ENCODE data around the gene RDH13.

The RDH13 gene

DNA sequence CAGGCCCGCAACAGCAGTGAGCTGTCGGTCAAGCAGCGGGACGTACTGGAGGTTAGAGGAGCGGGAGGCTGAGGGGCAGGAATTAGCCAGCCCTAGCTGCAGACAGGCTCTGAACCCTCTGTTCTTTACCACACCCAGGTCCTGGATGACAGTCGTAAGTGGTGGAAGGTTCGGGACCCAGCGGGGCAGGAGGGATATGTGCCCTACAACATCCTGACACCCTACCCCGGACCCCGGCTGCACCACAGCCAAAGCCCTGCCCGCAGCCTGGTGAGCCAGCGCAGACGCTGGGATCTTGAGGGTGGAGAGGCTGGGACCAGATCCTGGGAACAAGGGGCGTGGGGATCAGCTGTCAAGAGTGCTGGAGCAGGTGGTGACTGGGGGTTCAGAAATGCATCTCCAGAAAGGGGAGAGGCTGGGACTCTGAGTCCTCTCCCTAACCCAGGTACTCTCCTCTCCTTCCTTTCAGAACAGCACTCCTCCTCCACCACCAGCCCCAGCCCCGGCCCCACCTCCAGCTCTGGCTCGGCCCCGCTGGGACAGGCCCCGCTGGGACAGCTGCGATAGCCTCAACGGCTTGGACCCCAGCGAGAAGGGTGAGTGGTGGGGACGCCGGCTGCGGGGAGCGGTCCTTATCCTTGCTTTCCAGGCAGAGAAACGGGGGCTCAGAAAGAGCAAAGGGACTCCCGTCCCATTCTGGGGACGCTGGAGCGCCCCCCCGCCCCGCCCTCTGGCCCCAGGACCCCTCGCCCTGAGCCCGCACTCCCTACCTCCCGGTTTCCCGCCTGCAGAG is 23.2 kb upstream of the RDH13 start:
- peaks cover 23% of the 10 kb centered on the region for H3K36me3 Mint-ChIP-seq (ENCODE audit: low read depth)
- H3K27ac Mint-ChIP-seq: no peak overlapping the region
- H3K4me3 Mint-ChIP-seq: no peak overlapping the region
- H3K4me1 Mint-ChIP-seq (ENCODE audit: low read depth): peaks cover 32% of the 10 kb centered on the region
- H3K9me3 Mint-ChIP-seq: no peaks in the 10 kb centered on the region
- H3K27me3 Mint-ChIP-seq: peaks cover 66% of the 10 kb centered on the region

DNA sequence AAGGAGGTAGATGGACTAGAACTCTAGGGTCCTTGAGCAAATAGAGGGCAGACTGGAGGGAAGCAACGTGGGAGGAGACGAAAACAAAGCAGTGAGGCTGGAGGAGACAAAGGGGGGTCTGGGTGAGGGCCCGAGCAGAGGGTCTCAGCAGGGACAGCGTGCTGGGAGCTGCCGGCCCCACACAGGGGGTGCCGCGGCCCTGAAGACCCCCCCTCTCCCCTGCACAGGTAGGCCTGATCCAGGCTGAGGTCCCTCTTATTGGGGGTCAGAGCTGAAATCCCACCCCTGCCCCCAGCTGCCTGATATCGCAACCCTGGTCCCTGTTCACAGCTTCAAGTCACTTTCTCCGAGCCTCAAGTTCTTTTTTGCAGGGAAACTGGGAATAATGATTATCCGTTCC is 21.5 kb upstream of the RDH13 start:
- Mint-ChIP-seq H3K36me3 (ENCODE audit: low read depth) (peaks cover 10% of the 10 kb centered on the region), H3K27ac (no peak overlapping the region), H3K9me3 (no peaks in the 10 kb centered on the region), H3K4me1 (ENCODE audit: low read depth) (peaks cover 41% of the 10 kb centered on the region), H3K4me3 (no peak overlapping the region), H3K27me3 (peaks cover 76% of the 10 kb centered on the region)

DNA sequence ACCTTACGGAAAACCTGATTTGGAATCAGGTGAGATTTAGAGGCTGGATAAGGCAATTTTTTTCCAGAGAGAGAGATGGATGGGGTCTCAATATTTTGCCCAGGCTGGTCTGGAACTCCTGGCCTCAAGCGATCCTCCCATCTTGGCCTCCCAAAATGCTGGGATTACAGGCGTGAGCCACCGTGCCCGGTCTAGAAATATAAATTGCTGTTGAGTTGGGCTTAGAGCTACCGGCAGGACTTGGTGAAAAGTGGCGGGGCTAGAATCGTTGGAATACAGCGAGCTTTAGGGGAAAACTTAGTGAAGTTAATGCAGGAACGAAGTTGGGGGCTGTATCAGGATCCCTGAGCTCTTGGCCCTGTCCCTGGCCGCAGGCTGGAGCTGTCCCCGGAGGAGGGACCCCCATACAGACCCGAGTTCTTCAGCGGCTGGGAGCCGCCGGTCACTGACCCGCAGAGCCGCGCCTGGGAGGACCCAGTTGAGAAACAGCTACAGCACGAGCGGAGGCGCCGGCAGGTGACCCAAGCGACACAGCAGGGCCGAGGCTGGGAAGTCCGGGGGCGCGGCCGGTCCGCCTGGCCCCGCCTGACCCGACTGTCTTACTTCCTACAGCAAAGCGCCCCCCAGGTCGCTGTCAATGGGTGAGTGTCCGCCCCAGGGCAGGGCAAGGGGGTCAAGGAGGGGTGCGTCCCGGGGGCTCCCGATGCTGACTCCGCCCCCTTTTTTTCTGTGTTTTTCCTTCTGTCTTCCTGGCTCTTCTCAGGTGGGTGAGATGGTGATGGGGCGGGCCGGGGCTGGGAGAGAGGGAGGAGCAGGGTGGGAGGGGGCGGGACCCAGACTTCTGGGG is 20.3 kb upstream of the RDH13 start:
- Mint-ChIP-seq H3K4me3 (no peak overlapping the region), H3K27me3 (peaks cover 73% of the 10 kb centered on the region), H3K9me3 (no peaks in the 10 kb centered on the region), H3K27ac (no peak overlapping the region), H3K36me3 (ENCODE audit: low read depth) (peaks cover 3% of the 10 kb centered on the region), H3K4me1 (ENCODE audit: low read depth) (peaks cover 39% of the 10 kb centered on the region)

DNA sequence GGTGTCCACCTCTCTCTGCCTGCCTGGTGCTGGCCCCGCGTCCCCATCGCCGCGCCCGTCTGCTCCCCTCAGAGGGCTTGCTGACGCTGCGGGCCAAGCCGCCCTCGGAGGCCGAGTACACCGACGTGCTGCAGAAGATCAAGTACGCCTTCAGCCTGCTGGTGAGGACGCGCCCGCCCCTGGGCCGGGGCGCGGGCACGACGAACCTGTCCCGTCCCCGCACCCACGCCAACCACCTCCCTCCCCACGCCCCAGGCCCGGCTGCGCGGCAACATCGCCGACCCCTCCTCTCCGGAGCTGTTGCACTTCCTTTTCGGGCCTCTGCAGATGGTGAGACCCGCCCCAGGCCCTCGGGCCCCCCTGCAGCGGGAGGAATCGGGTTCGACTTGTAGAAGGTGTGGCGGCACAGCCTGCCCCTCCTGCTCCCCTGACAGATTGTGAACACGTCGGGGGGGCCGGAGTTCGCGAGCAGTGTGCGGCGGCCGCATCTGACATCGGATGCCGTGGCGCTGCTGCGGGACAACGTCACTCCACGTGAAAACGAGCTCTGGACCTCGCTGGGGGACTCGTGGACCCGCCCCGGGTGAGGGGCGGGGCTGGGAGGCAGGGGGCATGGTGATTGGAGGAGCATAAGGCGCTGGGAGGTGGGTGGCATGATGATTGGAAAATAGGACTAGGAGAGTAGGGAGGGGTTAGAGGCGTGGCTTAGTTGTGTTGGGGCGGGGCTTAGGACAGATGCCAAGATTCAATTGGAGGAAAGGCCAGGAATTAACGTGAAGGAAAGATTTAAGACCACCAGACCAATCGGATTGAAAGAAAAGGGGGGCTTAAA is 19.3 kb upstream of the RDH13 start:
- Mint-ChIP-seq H3K9me3 (no peaks in the 10 kb centered on the region), H3K36me3 (ENCODE audit: low read depth) (no peaks in the 10 kb centered on the region), H3K27ac (no peak overlapping the region), H3K4me1 (ENCODE audit: low read depth) (peaks cover 29% of the 10 kb centered on the region), H3K4me3 (peak overlapping the region; percentile 26), H3K27me3 (peaks cover 64% of the 10 kb centered on the region)

DNA sequence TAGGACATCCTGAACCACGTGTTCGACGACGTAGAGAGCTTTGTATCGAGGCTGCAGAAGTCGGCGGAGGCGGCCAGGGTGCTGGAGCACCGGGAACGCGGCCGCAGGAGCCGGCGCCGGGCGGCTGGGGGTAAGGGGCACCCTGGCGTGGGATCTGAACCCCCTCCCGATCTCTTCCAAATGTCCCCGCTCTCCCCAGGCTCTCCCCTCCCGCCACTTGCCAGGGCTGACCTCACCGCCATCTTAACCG is 18.7 kb upstream of the RDH13 start:
- H3K27me3 Mint-ChIP-seq: peaks cover 64% of the 10 kb centered on the region
- no peak overlapping the region for H3K27ac Mint-ChIP-seq
- H3K4me1 Mint-ChIP-seq (ENCODE audit: low read depth): peaks cover 24% of the 10 kb centered on the region
- H3K9me3 Mint-ChIP-seq: no peaks in the 10 kb centered on the region
- H3K4me3 Mint-ChIP-seq: peak overlapping the region; percentile 66
- no peaks in the 10 kb centered on the region for H3K36me3 Mint-ChIP-seq (ENCODE audit: low read depth)

DNA sequence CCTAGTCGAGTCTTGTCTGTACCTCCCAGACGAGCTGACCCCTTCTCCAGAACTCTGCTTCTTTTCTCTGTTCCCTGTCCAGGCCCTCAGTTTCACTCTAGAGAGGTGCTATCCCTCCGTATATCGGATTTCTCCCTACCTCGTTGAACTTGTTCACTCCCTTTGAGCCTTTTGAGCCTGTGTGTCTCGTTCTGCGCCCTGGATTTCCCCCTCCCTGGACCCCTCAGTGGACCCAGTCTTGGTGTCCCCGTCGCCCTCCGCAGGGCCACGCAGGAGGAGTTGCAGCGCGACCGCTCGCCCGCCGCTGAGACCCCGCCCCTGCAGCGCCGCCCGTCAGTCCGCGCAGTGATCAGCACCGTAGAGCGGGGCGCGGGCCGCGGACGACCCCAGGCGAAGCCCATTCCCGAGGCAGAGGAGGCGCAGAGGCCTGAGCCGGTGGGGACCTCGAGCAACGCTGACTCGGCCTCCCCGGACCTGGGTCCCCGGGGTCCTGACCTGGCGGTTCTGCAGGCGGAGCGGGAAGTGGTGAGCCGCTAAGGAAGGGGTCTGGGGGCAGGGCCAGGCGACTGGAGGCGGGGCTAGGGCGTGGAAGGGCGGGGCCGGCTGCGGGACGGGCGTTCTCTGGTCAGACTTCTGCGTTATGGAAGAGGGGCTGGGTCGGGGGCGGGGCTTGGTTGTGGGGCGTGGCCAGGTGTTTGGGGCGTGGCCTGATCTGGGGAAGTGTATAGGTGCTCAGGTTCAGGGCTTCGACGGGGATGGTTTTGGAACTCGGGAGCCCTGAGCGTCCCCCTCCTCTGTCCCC is 18.2 kb upstream of the RDH13 start:
- H3K27ac Mint-ChIP-seq: no peak overlapping the region
- peaks cover 24% of the 10 kb centered on the region for H3K4me1 Mint-ChIP-seq (ENCODE audit: low read depth)
- H3K36me3 Mint-ChIP-seq (ENCODE audit: low read depth): no peaks in the 10 kb centered on the region
- no peaks in the 10 kb centered on the region for H3K9me3 Mint-ChIP-seq
- peaks cover 64% of the 10 kb centered on the region for H3K27me3 Mint-ChIP-seq
- peak overlapping the region; percentile 66 for H3K4me3 Mint-ChIP-seq

DNA sequence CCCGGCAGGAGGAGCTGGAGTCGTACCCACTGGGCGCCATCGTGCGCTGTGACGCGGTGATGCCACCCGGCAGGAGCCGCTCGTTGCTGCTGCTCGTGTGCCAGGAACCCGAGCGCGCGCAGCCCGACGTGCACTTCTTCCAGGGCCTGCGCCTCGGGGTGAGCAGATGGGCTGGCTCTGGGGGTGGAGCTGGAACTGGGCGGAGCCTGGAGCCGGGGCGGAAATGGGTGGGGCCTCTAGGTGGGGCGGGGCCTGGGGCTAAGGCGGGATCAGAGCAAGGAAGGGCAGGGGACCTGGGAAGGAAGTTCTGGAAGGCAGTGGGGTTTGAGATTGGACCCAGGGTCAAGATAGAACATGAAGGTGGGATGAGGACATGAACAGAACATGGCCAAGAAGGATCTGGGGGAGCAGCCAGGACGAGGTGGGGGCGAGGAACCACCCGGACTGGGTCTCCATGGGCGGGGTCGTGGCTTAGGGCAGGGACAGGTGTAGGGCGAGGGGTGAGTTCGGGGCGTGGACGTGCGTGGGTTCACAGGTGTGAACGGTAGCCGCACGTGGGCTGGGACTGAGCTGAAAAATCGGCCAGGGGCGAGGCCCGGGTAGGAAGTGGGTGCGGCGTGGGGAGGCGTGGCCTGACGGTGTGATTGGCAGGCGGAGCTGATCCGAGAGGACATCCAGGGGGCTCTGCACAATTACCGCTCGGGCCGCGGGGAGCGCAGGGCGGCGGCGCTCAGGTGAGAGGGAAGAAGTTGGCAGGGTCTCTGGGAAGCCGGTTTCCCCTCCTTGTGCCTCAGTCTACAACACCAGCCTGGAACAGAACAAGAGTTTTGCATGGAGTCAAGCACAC is 17.4 kb upstream of the RDH13 start:
- H3K27me3 Mint-ChIP-seq: peaks cover 56% of the 10 kb centered on the region
- H3K36me3 Mint-ChIP-seq (ENCODE audit: low read depth): no peaks in the 10 kb centered on the region
- H3K9me3 Mint-ChIP-seq: no peaks in the 10 kb centered on the region
- peak overlapping the region; percentile 66 for H3K4me3 Mint-ChIP-seq
- H3K27ac Mint-ChIP-seq: peak overlapping the region; percentile 78
- H3K4me1 Mint-ChIP-seq (ENCODE audit: low read depth): peaks cover 24% of the 10 kb centered on the region

DNA sequence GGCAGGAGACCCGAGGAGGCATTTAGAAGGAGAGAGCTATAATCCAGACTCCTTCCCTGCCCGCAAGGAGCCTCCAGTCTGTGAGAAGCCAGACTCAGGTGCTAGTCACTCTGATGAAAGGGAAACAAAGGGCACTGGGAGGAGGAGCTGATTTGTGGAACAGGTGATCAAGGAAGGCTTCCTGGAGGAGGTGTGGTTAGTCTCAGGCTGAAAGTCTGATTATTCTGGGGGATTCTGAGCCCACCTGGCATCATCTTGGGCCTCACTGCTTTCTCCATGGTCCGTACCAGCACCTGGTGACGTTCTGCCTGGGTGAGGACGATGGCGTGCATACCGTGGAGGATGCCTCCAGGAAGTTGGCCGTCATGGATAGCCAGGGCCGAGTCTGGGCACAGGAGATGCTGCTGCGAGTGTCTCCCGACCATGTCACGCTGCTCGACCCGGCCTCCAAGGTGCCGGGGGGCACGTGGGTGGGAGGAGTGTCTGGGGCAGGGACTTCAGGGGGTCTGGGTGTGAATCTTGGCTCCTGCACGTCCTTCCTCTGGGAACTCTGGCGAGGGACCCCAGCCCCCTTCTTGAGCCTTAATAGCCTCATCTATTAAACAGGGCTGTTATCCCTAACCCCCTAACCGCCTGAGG is 16.6 kb upstream of the RDH13 start:
- Mint-ChIP-seq H3K27ac (no peak overlapping the region), H3K9me3 (no peaks in the 10 kb centered on the region), H3K4me1 (ENCODE audit: low read depth) (peaks cover 24% of the 10 kb centered on the region), H3K4me3 (no peak overlapping the region), H3K27me3 (peaks cover 51% of the 10 kb centered on the region), H3K36me3 (ENCODE audit: low read depth) (no peaks in the 10 kb centered on the region)

DNA sequence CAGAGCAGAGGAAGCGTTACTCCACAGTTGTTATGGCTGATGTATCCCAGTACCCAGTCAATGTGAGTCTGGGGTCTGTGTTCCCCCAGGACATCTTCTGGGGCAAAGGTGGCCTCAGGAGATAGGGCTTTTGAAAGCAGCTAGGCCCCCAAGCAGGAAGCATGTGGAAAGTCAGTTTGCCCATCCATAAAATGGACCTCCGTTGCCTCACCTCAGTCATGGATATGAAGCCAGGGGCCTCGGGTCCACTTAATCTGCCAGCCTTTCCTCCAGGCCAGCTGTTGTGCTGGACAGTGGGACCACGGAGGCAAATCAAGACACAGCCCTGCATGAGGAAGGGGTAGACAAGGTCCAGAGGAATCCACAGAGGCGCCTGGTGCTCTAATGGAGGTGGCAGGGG is 16.0 kb upstream of the RDH13 start:
- Mint-ChIP-seq H3K27ac (no peak overlapping the region), H3K9me3 (no peaks in the 10 kb centered on the region), H3K4me1 (ENCODE audit: low read depth) (peaks cover 24% of the 10 kb centered on the region), H3K4me3 (no peak overlapping the region), H3K27me3 (peaks cover 51% of the 10 kb centered on the region), H3K36me3 (ENCODE audit: low read depth) (no peaks in the 10 kb centered on the region)

DNA sequence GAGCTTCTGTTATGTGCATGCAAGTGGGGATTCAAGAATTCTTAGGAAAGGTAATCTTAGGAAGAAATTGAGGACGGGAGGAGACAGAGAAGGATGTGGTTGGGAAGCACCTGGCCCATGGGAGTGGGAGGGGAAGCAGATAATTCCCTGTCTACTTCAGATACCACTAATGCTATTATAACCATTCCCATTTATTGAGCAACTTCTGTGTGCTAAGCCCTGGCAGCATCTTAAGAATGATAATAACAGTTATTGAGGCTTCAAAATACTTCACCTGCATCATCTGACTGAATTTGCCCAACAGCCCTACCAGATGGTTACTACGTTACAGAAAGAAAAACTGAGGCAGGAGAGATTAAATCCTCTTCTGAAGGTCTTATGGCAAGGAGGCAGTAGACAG is 14.2 kb upstream of the RDH13 start:
- Mint-ChIP-seq H3K9me3 (no peaks in the 10 kb centered on the region), H3K27me3 (peaks cover 47% of the 10 kb centered on the region), H3K4me1 (ENCODE audit: low read depth) (peaks cover 19% of the 10 kb centered on the region)

DNA sequence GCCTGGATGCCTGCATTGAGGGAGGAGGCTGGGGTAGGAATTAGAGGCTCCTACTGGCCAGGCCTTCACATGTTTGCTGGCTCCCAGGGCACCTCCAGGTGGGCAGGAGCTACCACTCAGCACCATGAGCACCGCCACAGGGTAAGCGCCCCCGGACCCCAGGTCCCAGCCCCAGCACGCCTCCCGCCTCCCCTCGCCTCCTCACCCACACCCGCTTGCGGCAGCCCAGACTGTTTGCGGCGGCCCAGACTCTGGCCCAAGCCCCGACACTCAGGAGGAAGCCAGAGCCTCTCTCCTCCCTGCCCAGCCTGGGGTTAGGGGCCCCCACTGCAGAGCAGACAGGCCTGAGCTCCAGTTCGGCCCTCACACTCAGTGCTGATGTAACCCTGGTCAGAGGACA is 13.4 kb upstream of the RDH13 start:
- Mint-ChIP-seq H3K9me3 (no peaks in the 10 kb centered on the region), H3K27me3 (peaks cover 50% of the 10 kb centered on the region), H3K27ac (no peak overlapping the region), H3K4me3 (no peak overlapping the region), H3K36me3 (ENCODE audit: low read depth) (no peaks in the 10 kb centered on the region), H3K4me1 (ENCODE audit: low read depth) (peaks cover 19% of the 10 kb centered on the region)

More for the DNA sequence above, 14.2 kb upstream of the RDH13 start:
- Mint-ChIP-seq H3K36me3 (ENCODE audit: low read depth) (no peaks in the 10 kb centered on the region), H3K27ac (no peak overlapping the region), H3K4me3 (no peak overlapping the region)

DNA sequence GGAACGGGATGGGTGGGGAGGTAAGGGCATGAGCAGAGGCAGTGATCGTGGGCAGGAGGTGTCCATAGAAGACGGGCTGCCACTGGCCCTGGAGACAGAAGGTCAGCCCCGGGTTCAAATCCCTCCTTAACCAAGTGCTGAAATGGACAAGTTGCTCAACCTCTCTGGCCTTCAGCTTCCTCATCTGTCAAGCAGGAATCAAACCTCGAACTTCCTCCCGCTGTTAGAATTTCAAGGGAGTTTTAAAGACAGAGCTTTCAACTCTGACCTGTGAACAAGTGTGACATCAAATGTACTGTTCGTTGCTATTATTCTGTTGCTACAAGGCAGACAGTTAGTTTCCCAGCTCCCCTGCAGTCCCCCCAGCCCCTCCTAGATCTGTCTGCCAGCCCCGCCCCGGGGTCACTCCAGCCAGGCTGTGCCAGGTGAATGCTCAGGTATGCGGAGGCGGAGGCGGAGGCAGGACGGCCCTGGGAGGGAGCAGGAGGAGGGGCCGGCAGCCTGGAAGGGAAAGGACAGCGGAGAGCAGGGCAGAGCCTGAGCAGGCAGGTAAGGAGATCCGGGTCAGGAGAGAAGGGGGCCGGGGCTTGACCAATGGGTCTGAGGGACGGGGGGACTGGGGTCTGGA is 12.5 kb upstream of the RDH13 start, which contains the start of gene EPS8L1:
TSS of gene EPS8L1 (plus strand) at position 499 of the 628 bp plus-strand sequence. CDS start 576 bp downstream, outside the sequence.
- H3K27ac Mint-ChIP-seq: no peak within 1 kb of the TSS
- H3K27me3 Mint-ChIP-seq: peaks cover 50% of the 10 kb centered on the region
- H3K36me3 Mint-ChIP-seq (ENCODE audit: low read depth): no peaks in the 10 kb centered on the region
- H3K4me1 Mint-ChIP-seq (ENCODE audit: low read depth): peaks cover 13% of the 10 kb centered on the region
- no peaks in the 10 kb centered on the region for H3K9me3 Mint-ChIP-seq
- H3K4me3 Mint-ChIP-seq: no peak within 1 kb of the TSS

DNA sequence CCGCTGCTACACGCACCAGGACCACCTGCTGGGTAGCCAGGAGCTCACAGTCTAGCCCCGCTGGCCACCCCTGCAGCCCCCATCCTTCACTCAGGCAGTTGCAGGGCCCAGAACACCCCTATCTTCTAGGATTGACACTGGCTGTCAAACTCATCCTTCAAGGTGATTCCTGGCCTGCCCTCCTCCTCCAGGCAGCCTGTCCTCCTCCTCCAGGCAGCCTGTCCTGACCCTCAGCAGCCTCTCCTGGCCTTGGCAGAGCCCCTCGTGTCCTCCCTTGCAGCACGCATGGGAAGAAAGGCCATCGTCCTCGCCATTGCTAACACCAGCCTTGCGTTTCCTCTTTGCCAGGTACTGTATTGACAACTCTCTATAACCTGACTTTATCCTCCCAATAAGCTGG is 9.0 kb upstream of the RDH13 start:
- Mint-ChIP-seq H3K36me3 (ENCODE audit: low read depth) (no peaks in the 10 kb centered on the region), H3K27ac (no peak overlapping the region), H3K4me1 (ENCODE audit: low read depth) (peaks cover 7% of the 10 kb centered on the region), H3K9me3 (no peaks in the 10 kb centered on the region), H3K27me3 (peaks cover 62% of the 10 kb centered on the region), H3K4me3 (no peak overlapping the region)
